ENCODE data around the gene LMAN1L.

The LMAN1L gene

DNA sequence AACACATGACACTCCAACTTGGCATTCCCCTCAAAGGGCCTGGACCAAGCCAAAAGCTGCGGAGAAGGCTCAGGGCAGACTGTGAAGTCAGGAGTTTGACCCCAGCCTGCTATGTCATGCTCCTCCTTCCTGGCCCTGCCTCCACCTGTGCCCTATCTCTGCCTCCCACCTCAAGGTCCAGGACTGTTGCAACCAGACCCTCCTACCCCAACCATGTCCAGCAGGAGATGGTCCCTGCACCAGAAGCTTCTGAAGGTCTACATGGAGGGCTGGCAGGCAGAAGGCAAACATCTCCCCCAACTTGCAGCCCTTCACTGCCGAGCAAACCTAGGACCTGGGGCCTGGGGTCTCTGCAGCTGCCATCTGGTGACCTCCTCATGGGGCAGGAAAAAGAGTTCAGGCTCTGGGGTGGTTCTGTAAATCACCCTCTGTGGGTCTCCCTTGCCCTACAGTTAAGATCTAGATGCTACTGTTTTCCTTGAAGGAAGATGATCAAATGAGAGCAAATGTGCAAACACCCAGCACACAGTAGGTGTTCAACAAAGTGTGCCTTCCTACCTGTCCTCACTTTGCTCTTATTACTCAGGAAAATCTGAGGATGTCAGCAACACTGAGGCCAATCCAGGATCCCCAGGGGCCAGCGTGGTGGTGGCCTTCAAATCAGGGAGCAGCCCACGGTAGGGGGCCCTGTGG lies 42.3 kb upstream of the LMAN1L start:
- Histone ChIP-seq H3F3A (ENCODE audit: control insufficient read depth, insufficient read depth) (no peaks in the 10 kb centered on the region), H3K4me2 (ENCODE audit: low read length) (no peak overlapping the region), H3K27ac (ENCODE audit: low read depth, low read length) (no peak overlapping the region), H3K9me3 (ENCODE audit: control insufficient read depth, insufficient read depth, low read length) (no peaks in the 10 kb centered on the region), H3K4me1 (ENCODE audit: control insufficient read depth, low read length) (peaks cover 55% of the 10 kb centered on the region), H3K9me2 (replicated peaks; ENCODE audit: control insufficient read depth, low read length) (no peaks in the 10 kb centered on the region), H3K27me3 (ENCODE audit: control insufficient read depth, low read length) (no peaks in the 10 kb centered on the region), H3K4me3 (ENCODE audit: low read length) (no peak overlapping the region), H3K79me2 (ENCODE audit: control insufficient read depth, low read length) (peaks cover 27% of the 10 kb centered on the region), H4K20me1 (ENCODE audit: control insufficient read depth, insufficient read depth, low read depth, low read length) (no peaks in the 10 kb centered on the region), H3K36me3 (ENCODE audit: control insufficient read depth, low read length) (peaks cover 3% of the 10 kb centered on the region; the same call in 1 of the 2 replicates)
- TF ChIP-seq, protein P1, sequence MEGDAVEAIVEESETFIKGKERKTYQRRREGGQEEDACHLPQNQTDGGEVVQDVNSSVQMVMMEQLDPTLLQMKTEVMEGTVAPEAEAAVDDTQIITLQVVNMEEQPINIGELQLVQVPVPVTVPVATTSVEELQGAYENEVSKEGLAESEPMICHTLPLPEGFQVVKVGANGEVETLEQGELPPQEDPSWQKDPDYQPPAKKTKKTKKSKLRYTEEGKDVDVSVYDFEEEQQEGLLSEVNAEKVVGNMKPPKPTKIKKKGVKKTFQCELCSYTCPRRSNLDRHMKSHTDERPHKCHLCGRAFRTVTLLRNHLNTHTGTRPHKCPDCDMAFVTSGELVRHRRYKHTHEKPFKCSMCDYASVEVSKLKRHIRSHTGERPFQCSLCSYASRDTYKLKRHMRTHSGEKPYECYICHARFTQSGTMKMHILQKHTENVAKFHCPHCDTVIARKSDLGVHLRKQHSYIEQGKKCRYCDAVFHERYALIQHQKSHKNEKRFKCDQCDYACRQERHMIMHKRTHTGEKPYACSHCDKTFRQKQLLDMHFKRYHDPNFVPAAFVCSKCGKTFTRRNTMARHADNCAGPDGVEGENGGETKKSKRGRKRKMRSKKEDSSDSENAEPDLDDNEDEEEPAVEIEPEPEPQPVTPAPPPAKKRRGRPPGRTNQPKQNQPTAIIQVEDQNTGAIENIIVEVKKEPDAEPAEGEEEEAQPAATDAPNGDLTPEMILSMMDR (IDR thresholded peaks at IDR 0.05; ENCODE audit: low read depth, low read length, poor library complexity, severe bottlenecking): no peak
- no peak for TF ChIP-seq EZH2phosphoT487 (IDR thresholded peaks at IDR 0.05; ENCODE audit: borderline replicate concordance, low read length)

DNA sequence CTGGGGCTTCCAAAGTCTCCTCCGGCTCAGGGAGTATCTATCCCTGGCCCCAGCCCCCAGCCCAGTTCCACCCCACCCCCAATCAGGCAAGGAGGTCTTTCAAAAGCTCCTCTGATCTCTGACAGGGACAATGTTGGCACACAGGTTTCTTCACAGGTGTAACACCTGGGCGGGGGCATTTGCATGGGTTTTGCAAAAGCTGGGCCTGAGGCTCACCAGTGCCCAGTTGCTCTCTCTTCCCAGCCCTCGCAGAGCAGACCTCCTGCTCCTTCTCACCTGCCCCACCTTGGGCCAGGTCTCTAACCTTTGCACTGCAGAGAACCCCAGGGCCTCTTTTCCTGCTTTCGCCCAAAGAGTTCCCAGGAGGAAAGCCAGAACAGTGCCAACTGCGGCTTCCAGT lies 39.3 kb upstream of the LMAN1L start:
- peak overlapping the region; percentile 6; the same call in 1 of the 2 replicates for H3K4me3 ChIP-seq (ENCODE audit: low read length)
- H3F3A ChIP-seq (ENCODE audit: control insufficient read depth, insufficient read depth): peaks cover 17% of the 10 kb centered on the region
- TF ChIP-seq, protein P1 (IDR thresholded peaks at IDR 0.05; ENCODE audit: low read depth, low read length, poor library complexity, severe bottlenecking): no peak
- no peak for TF ChIP-seq EZH2phosphoT487 (IDR thresholded peaks at IDR 0.05; ENCODE audit: borderline replicate concordance, low read length)
- no peaks in the 10 kb centered on the region for H3K27me3 ChIP-seq (ENCODE audit: control insufficient read depth, low read length)
- peaks cover 35% of the 10 kb centered on the region for H3K79me2 ChIP-seq (ENCODE audit: control insufficient read depth, low read length)
- H3K27ac ChIP-seq (ENCODE audit: low read depth, low read length): peak overlapping the region; percentile 99
- H3K36me3 ChIP-seq (ENCODE audit: control insufficient read depth, low read length): peaks cover 6% of the 10 kb centered on the region; the same call in 1 of the 2 replicates
- H3K9me2 ChIP-seq (replicated peaks; ENCODE audit: control insufficient read depth, low read length): no peaks in the 10 kb centered on the region
- peaks cover 84% of the 10 kb centered on the region for H3K4me1 ChIP-seq (ENCODE audit: control insufficient read depth, low read length)
- H3K9me3 ChIP-seq (ENCODE audit: control insufficient read depth, insufficient read depth, low read length): no peaks in the 10 kb centered on the region
- peak overlapping the region; percentile 93 for H3K4me2 ChIP-seq (ENCODE audit: low read length)
- no peaks in the 10 kb centered on the region for H4K20me1 ChIP-seq (ENCODE audit: control insufficient read depth, insufficient read depth, low read depth, low read length)

DNA sequence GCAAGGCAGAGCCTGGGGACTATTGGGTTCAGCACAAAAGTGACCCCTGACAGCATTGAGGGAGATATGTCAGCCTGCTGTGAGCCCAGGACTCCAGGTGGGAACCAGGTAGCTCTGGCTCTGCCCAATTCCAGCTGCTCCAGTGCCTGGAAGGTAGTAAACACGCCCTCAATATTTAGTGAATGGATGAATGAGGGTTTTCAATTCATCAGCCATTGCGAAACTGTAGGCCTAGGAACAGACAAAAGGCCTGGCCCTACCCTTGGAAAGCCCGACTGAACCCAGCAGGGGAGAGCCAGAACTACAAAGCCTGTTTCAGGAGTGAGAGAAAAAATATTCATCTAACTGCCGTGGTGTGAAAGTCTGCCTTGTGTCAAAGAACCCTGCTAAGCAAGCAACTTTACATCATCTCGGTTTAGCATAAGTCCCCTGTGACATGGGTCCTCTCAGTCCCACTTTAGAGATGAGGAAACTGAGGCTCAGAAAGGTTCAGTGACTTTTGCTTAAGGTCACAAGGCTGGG lies 38.8 kb upstream of the LMAN1L start:
- H3K27me3 ChIP-seq (ENCODE audit: control insufficient read depth, low read length): no peaks in the 10 kb centered on the region
- H3K9me3 ChIP-seq (ENCODE audit: control insufficient read depth, insufficient read depth, low read length): no peaks in the 10 kb centered on the region
- H3K4me3 ChIP-seq (ENCODE audit: low read length): peak overlapping the region; percentile 70
- TF ChIP-seq, protein P1 (IDR thresholded peaks at IDR 0.05; ENCODE audit: low read depth, low read length, poor library complexity, severe bottlenecking): no peak
- no peak for TF ChIP-seq EZH2phosphoT487 (IDR thresholded peaks at IDR 0.05; ENCODE audit: borderline replicate concordance, low read length)
- H3F3A ChIP-seq (ENCODE audit: control insufficient read depth, insufficient read depth): peaks cover 22% of the 10 kb centered on the region
- H3K9me2 ChIP-seq (replicated peaks; ENCODE audit: control insufficient read depth, low read length): no peaks in the 10 kb centered on the region
- H3K4me2 ChIP-seq (ENCODE audit: low read length): peak overlapping the region; percentile 93
- peaks cover 6% of the 10 kb centered on the region; the same call in 1 of the 2 replicates for H3K36me3 ChIP-seq (ENCODE audit: control insufficient read depth, low read length)
- H3K4me1 ChIP-seq (ENCODE audit: control insufficient read depth, low read length): peaks cover 86% of the 10 kb centered on the region
- H3K79me2 ChIP-seq (ENCODE audit: control insufficient read depth, low read length): peaks cover 37% of the 10 kb centered on the region
- no peaks in the 10 kb centered on the region for H4K20me1 ChIP-seq (ENCODE audit: control insufficient read depth, insufficient read depth, low read depth, low read length)
- H3K27ac ChIP-seq (ENCODE audit: low read depth, low read length): peak overlapping the region; percentile 99

Measured in DOHH2 (cell line).